Activated CD8-positive, alpha-beta memory T cell treated with anti-CD3 and anti-CD28 coated beads for 24 hours (primary cell): Measurements from ENCODE around the gene PCDH9.

Source experiments
- DNase-seq: peaks from one replicate; pipeline ENCODE4 v3.0.0-alpha.2; 2020

The PCDH9 gene

DNA sequence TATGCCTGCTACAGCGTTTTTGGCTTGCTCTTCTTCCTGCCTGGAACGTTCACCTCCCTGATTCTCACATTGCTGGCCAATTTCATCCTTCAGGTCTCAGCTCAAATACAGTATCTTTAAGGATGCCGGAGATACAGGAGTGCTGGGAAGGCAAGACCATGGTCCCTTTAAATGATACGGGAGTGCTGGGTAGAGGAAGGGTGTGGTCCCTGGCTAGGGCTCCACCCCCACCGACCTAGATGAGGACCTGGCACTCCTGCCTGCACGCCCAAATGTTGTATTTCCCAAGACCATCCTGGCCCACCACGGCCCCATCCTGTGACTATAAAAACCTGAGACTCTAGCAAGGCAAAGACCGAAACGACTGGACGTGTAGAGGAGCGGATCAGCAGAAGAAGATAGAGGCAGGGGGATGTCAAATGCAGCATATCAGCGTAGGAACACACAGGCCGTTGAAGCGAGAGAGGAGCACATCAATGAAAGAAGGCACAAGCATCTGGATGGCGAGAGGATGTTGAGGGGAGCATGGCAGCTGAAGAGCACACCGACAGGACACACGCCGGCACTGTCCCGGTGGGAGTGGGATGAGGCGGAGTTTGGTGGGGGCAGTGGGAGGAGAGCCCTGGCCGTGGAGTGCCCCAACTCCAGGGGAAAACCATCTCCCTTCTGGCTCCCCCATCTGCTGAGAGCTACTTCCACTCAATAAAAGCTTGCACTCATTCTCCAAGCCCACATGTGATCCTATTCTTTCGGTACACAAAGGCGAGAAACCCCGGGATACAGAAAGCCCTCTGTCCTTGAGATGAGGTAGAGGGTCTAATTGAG lies 74.0 kb downstream of the PCDH9 start:
- no peak for DNase-seq

DNA sequence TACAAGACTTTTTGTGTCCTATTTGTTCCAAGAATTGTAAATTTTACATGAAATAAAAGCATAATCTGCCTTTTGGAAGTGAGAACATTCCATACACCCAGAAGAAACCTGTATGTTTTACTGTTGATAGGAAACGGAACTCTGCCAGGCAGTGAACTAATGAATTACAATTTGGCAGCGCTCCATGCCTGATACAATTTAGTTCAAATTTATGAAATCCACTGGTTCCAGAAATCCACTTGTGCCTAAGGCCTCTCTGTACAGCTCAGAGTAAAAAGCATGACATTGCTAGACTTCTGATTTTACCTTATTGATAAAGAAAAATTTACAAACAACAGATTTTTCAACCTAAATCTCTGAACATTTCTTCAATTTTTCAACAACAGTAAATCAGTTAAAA lies 78.1 kb downstream of the PCDH9 start:
- DNase-seq = no peak

DNA sequence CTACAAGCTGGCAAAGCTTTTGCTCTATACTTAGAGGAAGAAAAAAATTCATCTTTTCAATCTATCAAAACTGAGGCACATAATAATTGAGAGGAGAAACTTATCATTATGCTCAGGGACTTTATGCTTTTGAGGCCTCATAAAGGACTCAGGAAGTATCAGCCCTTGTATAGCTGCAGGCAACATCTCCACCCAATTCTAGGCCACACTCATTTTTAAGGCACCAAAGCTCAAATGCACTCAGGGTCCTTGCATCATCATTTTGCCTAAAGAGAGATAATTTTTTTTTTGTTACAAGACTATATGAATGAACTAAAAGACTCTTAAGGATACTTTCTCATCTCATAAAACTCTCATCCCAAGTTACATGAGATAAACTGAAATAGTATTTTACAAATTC lies 78.5 kb downstream of the PCDH9 start:
- DNase-seq = no peak

DNA sequence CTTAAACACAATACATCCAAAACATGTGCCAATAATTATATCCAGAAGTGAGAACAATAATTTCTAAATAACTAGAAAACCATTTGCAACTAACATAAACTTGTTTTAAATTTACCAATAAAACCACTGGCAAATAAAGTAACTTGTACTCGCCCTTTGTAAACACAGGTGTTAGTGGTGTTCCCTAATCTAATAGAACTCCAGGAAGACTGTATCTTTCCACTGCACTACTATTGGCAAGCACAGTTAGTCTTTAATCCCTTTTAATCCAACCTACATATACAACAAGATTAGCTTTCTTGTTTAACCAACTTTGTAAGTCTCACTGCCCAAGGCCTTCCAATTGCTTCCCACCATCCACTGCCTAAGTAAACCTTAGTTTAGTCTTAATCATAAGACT lies 79.5 kb downstream of the PCDH9 start:
- DNase-seq = no peak

DNA sequence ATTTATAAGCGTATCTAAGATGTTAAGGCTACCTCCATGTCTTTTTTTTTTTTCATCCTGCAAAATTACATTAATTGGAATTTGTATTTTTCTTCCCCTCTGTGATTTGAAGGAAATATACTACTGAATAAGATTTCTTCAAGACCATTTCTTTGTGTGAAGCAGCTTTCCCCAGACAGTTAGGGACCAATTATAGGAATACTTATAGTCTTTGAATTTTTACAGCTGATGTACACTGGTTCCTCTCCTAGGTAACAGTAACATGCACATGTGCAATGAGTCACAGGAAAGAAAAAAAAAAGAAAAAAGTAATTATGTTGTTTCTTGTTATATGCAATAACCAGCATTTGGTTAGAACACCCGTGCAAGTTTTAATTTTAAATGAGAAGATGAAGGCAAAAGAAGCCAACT lies 82.0 kb downstream of the PCDH9 start:
- DNase-seq = no peak

DNA sequence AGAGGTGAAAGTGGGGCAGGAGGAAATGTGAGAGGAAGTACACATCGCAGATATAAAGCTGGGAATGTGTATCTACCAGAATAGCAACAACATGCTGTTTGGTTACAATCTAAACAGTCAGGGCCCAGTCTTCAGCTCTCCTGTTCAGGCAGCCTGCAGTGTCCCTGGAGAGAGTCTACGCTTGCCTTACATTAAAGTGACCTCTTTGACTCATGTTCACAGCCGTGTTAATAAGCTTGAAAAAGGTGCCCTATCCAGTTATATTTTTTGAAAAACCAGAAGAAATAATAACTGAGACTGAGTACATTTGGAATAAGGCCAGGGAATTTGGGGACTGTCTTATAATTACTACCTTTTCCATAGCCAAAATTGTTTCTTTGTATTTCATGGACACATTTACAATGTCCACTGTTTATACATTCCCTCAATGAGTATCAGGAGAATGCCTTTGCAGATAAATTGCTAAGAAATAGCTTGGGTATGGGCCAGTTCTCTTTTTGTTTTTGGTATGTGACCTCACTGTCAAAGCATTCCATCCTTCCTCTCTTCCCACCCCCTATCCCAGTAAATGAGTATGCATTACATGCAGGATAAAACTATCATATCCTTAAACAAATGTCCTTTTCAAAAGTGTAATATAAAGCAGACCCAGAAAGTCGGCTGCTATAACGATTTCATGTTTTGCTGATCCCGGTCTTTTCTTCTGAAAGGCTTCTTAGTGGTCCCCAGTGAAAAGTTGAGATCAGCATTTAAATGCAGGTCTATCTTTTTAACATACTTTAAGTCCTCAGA lies 82.6 kb downstream of the PCDH9 start:
- no peak for DNase-seq

DNA sequence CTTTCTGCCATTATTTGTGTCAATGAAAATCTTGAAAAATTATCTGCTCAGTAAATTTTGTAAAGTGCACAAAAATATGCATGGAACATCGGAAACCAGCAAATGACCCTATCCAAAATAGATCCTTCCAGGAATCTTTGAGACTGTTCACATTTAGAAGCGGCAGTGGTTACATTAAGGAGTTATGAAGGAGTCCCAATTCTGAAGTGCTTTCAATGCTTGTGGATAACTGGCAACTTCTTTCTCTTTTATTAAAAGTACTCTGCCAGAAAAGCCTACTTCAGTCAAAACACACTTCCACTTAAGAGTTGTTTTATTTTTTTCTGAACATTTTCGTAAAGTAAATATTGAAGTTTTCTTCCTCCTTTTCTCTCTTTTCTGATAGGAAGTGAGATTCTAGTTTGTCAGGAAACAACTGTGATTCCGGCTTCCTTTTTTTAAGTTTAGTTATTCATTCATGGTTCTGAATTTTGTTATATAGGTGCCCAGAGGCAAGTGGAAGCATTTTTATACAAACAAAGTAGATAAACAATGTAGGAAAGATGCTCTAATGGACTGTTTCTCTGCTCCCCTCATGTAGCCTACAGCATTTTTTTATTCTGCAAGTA lies 83.5 kb downstream of the PCDH9 start:
- DNase-seq = no peak

DNA sequence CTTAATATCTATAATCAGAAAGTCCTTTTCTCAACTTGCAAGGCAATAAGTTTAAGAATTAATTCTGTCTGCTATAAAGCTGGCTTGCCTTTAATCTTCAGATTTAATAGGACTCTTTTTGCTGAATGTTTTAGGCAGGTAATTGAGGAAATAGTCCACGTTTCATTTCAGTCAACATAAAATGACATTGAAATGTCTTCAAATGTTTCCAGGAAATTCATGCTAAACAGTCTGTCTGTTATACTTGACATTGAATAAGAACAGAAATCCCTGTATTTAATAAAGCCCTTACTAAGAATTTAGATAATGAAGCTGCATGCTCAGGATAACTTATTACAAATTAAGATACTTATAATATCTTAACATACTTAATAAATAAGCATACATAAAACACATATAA lies 84.2 kb downstream of the PCDH9 start:
- DNase-seq = no peak

DNA sequence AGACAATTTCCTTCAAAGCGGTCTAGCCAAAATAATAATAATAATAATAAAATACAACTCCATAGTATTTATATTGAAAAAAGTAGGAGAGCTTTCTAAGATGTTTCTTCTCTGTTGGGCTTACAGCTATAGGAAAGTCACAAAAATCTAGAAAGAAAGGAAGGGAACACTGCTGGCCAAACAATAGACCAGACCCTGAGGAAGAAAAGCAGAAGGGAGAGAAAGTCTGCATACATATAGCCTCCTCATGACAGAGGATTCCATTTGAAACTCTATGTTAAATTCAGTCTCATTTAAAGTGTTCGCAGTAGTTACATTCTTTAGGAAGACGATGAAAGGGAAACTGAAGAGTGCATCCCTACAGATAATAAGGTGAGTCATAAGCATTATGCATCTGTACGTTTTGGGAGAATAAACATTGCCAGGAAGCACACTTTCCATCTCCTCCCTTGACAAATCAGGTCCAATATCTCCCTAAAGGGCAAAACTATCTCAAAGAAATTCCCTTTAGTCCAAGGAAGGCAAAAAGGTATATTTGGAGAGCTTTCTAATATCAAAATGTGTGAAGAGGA lies 86.5 kb downstream of the PCDH9 start:
- no peak for DNase-seq

DNA sequence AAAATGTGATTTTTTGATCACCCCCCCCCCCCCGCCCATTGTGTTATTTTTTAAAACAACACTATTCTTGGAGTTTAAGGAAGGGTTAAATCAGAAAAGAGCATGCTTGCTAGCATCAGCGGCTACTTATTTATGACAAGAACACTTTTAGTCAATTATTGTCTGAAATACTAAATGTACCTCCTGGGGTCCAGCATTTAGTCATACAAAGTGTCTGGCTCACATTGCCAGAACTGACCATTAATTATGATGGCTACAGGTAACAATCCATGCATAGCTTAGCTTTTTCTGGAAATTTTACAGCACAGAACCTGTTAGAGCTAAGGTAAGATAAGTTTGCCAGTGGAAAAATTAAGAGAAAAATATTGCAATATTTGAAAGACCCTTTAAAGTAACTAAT lies 90.1 kb downstream of the PCDH9 start:
- DNase-seq = no peak

DNA sequence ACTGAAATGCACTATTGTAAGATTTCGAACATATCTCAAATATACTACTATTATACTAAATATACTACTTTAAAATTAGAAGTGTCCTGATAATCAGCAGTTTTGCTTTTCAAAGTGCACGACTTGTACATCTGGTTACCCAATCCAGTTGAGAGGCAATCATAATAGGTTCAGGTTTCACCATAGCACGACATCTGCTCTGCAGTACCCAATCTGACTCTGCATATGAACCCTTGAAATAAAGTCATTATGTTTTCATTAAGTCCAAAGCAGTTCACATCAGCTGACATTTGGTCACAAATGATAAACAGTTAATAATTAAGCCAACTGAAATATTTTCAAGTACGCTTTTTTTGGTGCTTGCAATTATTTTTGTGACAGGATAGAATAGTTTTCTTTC lies 90.6 kb downstream of the PCDH9 start:
- no peak for DNase-seq

DNA sequence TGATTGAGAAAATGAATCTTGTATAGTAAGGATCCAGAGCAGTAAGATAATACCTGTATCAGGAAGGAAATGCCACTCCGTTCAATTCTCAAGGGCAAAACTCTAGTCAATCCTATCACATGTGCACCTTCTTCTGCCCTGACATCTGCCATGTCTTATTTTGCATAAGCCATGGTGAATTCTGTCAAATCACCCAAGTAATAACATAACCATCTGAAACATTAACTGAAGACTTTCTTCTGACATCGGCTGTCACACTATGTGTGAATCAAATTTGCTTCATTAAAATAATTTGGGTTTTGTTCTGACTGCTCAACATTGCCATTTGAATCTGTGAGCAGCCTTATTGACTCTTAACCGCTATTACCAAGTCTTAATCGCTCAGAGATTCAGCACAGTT lies 91.2 kb downstream of the PCDH9 start:
- no peak for DNase-seq

DNA sequence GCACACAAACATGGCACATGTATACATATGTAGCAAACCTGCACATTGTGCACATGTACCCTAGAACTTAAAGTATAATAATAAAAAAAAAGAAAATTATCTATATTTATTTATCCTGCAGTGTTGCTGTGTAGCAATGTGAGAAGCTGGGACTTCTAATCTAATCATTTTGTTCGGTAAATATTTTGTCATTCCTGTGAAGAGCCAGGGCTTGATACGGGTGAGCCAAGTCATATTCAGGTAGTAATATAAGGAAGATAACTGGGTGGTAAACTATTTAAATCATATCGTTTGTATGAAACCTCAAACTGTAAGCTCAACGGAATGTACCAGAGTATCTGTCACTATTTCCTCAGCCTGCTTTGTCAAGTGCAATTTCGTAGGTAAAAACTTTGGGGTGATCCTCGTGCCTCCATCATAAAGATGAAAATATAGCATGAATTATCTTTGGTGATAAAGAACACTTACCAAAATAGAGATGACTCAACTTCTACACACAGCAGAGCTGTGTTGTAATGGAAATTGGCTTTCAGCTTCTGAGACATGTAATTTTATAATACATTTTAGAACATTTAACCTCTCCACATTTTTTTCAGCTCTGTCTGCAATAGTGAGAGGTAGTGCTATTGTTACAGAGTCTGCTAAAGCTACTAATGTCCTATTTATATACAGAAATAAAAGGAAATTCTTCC lies 92.9 kb downstream of the PCDH9 start:
- no peak for DNase-seq

DNA sequence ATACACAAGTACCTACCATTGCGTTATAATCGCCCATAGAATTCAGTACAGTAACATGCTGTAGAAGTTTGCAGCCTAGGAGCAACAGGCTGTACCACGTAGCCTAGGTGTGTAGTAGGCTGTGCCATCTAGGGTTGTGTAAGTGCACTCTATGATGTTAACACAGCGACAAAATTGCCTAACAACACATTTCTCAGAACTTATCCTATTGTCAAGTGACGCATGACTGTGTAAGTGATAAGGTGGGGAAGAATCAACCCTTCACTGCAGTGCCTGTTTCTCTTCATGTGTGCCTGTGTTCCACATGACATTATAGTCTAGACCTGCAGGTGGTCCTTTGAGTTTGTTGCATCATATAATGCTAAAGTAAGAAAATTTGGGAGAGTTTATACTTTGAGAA lies 94.0 kb downstream of the PCDH9 start:
- no peak for DNase-seq

DNA sequence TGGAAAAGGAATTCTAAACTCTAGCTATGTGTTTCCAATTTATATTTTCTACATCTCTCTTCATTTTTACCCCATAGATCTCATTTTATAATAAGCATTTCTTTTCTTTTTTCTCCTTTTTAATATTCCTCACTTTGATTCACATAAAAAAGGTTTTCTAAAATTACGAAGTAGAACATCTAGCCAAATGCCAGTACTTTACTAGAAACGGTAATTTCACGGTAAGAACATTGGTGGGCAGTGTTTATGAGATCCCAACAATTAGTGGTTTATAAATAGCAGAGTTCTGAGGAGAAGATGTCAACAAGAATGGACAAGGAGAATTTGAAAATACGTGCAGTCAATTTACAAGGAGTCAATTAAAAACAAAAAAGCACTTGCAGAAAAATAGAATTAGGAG lies 94.8 kb downstream of the PCDH9 start:
- DNase-seq = no peak

DNA sequence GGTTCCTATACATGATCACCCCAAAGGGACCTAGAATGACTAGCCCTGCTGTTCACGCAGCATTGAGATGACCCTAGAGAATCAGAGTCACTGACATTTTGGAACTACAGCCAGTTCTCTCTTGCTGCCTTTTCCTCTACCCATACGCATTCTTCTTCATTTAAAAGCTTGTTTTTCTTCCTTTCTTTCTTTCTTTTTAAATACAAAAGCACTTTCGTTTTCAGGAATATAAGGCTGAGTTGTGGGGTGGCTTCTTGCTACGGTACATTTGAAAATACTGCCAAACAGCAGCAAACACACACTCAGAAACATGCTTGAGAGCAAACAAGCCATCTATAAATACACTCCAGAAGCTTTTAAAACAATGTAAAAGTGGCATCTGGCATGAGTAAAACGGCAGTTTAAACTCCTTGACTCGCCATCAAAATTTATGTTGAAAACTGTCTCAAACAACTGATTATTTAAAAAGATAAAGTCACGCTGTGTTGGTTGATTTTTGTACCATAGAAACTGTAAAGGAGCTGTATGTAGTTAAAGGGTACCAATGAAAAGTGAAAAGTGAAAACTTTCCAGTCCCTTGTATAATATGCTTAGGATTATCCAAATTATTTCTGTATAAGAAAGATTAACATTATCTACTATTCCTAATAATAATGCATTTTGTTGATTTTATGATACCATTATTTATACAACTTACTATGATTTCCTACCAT lies 95.6 kb downstream of the PCDH9 start:
- DNase-seq = no peak

DNA sequence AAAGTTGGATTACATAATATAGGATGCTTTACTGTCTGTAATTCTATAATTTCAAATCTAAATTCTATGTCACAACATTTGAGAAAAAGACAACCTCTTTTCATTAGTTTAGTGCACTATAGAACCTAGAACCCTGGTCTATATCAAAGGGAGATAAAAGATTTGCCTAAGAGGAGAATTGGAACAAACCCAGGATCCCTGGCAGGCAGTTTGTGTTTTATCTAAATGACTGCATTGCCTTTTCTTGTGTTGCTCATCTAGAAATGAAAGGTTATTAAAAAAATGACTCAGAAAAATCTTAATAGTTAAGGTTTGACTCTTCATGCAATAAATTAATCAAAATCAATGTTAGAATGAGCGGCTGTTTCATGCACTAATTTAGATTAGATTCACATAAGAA lies 96.7 kb downstream of the PCDH9 start:
- no peak for DNase-seq

DNA sequence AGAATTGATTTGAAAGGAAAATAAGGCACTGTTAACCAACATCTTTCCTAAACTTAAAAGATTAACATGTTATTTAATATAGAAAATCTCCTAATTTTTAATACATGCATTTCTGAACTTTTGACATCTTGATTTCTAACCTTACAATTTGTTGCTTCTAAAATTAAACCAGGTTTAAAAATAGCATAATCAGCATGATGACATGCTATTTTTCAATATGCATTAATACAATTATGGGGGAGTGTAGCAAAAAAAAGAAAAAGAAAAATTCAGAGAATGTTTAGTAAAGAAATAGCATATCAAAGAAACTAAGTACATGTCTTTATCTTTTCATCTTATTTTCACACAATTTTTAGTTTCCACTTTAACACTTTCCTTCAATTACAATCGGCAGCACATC lies 98.7 kb downstream of the PCDH9 start:
- no peak for DNase-seq

DNA sequence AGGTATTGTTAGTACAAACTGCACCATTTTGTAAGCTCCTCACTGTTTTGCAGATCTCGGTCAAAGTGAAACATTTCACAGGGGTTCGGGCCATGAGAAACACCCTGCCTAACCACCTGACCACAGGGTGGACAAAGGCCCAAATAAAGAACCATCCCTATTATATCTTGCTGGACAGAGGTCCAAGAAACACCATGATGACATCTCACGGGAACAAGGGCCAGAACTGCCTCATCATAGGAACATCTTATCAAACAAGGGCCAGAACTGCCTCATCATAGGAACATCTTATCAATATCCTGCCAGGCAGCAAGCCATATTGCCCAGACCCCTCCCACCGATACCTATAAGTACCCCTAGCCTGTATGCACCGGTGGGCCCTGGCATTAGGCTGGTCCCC lies 99.7 kb downstream of the PCDH9 start:
- DNase-seq = no peak

DNA sequence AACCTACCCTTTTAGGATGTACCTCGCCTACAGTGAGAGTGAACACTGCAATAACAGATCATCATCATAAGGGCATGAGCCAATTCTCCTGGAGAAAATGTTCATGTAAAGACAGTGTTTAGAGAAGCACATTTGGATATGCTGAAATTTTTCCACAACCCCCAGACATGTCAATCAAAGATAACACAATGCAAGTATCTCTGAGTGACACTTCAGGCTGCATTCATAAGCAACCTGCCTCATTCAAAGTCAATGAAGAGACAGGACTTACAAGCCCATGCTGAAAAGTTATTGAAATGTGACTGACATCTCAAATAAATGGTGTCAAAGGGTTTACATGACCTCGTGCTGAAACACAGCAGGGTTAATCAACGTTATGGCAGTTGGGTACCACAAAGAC lies 102.0 kb downstream of the PCDH9 start:
- DNase-seq = no peak

DNA sequence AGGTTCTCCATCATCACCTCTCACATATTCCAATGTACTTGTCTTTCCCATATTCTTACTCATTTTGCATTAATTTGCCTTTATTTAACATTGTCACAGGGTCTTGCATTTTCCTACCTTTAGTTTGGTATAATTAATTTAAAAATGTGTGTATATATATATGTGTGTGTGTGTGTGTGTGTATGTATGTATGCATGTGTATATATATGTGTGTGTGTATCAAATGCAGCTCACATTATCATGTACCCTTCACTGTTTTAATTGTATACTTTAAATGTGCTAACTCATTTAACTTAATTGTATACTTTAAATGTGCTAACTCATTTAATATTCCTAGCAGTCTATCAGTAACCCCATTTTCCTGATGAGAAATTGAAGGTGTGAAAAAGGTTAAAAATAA lies 104.5 kb downstream of the PCDH9 start:
- DNase-seq = no peak

DNA sequence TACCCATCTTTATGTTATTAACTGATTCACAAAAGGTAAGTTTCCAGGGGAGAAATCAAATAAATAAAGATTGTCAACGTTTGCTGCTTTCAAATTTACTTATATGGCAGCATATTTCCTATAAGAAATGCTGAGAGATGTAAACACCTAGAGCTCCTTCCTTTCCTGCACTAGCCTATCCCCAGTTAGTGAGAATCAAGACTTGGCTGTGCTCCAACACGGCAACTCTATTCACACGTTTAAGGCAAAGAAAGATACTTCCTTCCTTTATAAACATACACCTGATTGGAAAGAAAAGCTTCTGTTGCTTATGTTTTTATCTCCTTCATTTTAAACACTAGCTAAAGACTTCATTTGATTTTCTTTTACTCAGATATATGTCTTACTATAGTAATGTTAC lies 107.0 kb downstream of the PCDH9 start:
- no peak for DNase-seq
